Right lobe of liver (tissue), 6 donors: ENCODE results near the gene DKK1. TPM values are rescaled to one million over a fixed set of nuclear protein-coding genes. Genes with fewer than 3 reads are reported as not detected.

Experiments used
- ATAC-seq, 4 donors: fragments of 200-7000 bp; cut with Tn5 transposase; one replicate each; pipeline ENCODE4 v1.9.1; 2020; ENCODE audit warnings: mild to moderate bottlenecking in 4 of 4, moderate library complexity in 4 of 4
- DNase-seq, 3 donors: peaks; one replicate each; pipeline ENCODE4 v3.0.0-alpha.2; 2020
- H3K27ac ChIP-seq, 3 donors: fragments of 200-600 bp; one replicate each; pipeline ENCODE4 v1.8.0; 2022
- H3K27me3 ChIP-seq, 2 donors: fragments of 200-600 bp; one replicate each; pipeline ENCODE4 v1.8.0; 2022
- H3K36me3 ChIP-seq, 4 donors: fragments of 200-600 bp; sonication (generic) in 1 of 4; one replicate each; pipeline versions ENCODE4 v1.5.1 to v1.8.0; 2017 to 2022; ENCODE audit warnings: control low read depth in 1 of 4
- H3K4me1 ChIP-seq, 4 donors: fragments of 200-600 bp; sonication (generic) in 1 of 4; one replicate each; pipeline versions ENCODE4 v1.5.1 to v1.8.0; 2017 to 2022; ENCODE audit warnings: control low read depth in 1 of 4
- H3K4me3 ChIP-seq, 3 donors: fragments of 200-600 bp; one replicate each; pipeline ENCODE4 v1.8.0; 2022
- H3K9me3 ChIP-seq, 4 donors: fragments of 200-600 bp; sonication (generic) in 1 of 4; one replicate each; pipeline versions ENCODE4 v1.5.1 to v1.8.0; 2017 to 2022; ENCODE audit warnings: control low read depth in 1 of 4
- CTCF ChIP-seq, 4 donors: fragments of 200-600 bp in 3 of 4; fragments of 450-650 bp in 1 of 4; IDR thresholded peaks; one replicate each; pipeline versions ENCODE4 v1.5.1 to v1.8.0; 2016 to 2022; ENCODE audit warnings: antibody characterized with exemption in 4 of 4, mild to moderate bottlenecking in 2 of 4
- POLR2A ChIP-seq: fragments of 450-650 bp; IDR thresholded peaks from one replicate; pipeline ENCODE4 v1.6.1; 2017; ENCODE audit warnings: antibody characterized with exemption, mild to moderate bottlenecking
- WGBS: methylation state at CpG from one replicate; pipeline ENCODE4 v1.1.6; 2018; ENCODE audit warnings: low coverage, low lambda C conversion rate; ENCODE audit not compliant: insufficient coverage; ENCODE audit errors: missing lambda C conversion rate; 5-methylcytosine and 5-hydroxymethylcytosine counted together
- intact Hi-C, 2 donors: fragments of 100-400 bp; cut with DNase I; formaldehyde crosslinking; loops; one replicate each; pipeline versions ENCODE4 v1.11.2 to v1.14.1; 2022
- total RNA-seq, 6 experiments: library from RNA; depleted of rRNA in 2 of 6; stranded (reverse); fragments of >200 nt in 2 of 6; fragmentation: NEBNext Ultra II Directional in 3 of 6; extraction: Animal tissue kit (Norgen Biotek cat#: 25700) in 3 of 6; gene quantifications; one replicate each; pipeline versions ENCODE4 v1.1.0 to v1.2.4, GENCODE V29; 2016 to 2023
- donor health status: DM: no; HTN: yes; CAD: no.
- donor health status: DM: no; HTN: no; CAD: no.
- donor health status: DM: no; HTN: no; CAD: no.
- donor health status: DM: no; HTN: yes; CAD: no.
- donor health status: DM: no; HTN: yes; CAD: no.

Gene DKK1
- total RNA-seq, 6 experiments from 2014 or later: not detected

GRCh38 chr10:52314822-52315552 is 906 bp downstream of the DKK1 start:
- H3K4me3 ChIP-seq: peak overlapping the region in 2 of 3 donors; percentile 46 to 54
- ATAC-seq (peak; percentile 12 to 34 (median 28)), DNase-seq (peak in 1 of 3 donors; percentile 27)
- H3K4me1 ChIP-seq: peaks cover 0 to 19% (median 0%) of the 10 kb centered on the region in 4 donors
- no peak overlapping the region for H3K27ac ChIP-seq
- TF ChIP-seq POLR2A: no peak
- no peak for TF ChIP-seq CTCF (IDR thresholded peaks at IDR 0.05)
- 11% methylated on average over 16 of the region's 36 CpGs for WGBS
- H3K27me3 ChIP-seq: peaks cover 0 to 9% of the 10 kb centered on the region in 2 donors
- no peaks in the 10 kb centered on the region for H3K9me3 ChIP-seq
- no peaks in the 10 kb centered on the region for H3K36me3 ChIP-seq
- intact Hi-C loops: no loop called here

- intact Hi-C loops: no loop called here
- Histone ChIP-seq H3K9me3 (no peaks in the 10 kb centered on the region), H3K36me3 (no peaks in the 10 kb centered on the region), H3K4me3 (no peak overlapping the region), H3K27me3 (peaks cover 0 to 9% of the 10 kb centered on the region in 2 donors), H3K27ac (no peak overlapping the region), H3K4me1 (peaks cover 0 to 19% (median 0%) of the 10 kb centered on the region in 4 donors)
- 27% methylated on average over 1 of the region's 1 CpG for WGBS
- DNase-seq (no peak), ATAC-seq (no peak)
- TF ChIP-seq CTCF (IDR thresholded peaks at IDR 0.05): no peak
- no peak for TF ChIP-seq POLR2A
Observed at GRCh38 chr10:52316001-52316400, 1.9 kb downstream of the DKK1 start.

GRCh38 chr10:52316500-52316899 is 2.4 kb downstream of the DKK1 start:
- DNase-seq (no peak), ATAC-seq (no peak)
- Histone ChIP-seq H3K27ac (no peak overlapping the region), H3K4me3 (no peak overlapping the region), H3K4me1 (peaks cover 0 to 19% (median 0%) of the 10 kb centered on the region in 4 donors), H3K27me3 (peaks cover 0 to 9% of the 10 kb centered on the region in 2 donors), H3K36me3 (no peaks in the 10 kb centered on the region), H3K9me3 (no peaks in the 10 kb centered on the region)
- intact Hi-C loops: no loop called here
- WGBS: 68% methylated on average over 4 of the region's 4 CpGs
- TF ChIP-seq POLR2A (no peak), CTCF (IDR thresholded peaks at IDR 0.05) (no peak)

GRCh38 chr10:52318136-52318701 is 4.1 kb downstream of the DKK1 start:
- intact Hi-C loops: no loop called here
- 50% methylated on average over 5 of the region's 5 CpGs for WGBS

More at GRCh38 chr10:52318136-52318701, 4.1 kb downstream of the DKK1 start:
- no peaks in the 10 kb centered on the region for H3K36me3 ChIP-seq
- no peaks in the 10 kb centered on the region for H3K27me3 ChIP-seq
- no peak overlapping the region for H3K27ac ChIP-seq
- H3K4me3 ChIP-seq: no peak overlapping the region
- no peak for ATAC-seq
- no peak for TF ChIP-seq POLR2A
- TF ChIP-seq CTCF (IDR thresholded peaks at IDR 0.05): no peak
- no peak for DNase-seq
- H3K4me1 ChIP-seq: peaks cover 0 to 16% (median 0%) of the 10 kb centered on the region in 4 donors
- no peaks in the 10 kb centered on the region for H3K9me3 ChIP-seq
